HepG2 (cell line): ENCODE data around the gene PKD2L2.

ENCODE experiments used
- MXI1 ChIP-seq: IDR thresholded peaks from 3 replicates; pipeline ENCODE4 v1.6.1; 2012; ENCODE audit warnings: low read depth, low read length, inconsistent platforms, borderline replicate concordance
- RELA ChIP-seq: sonication (generic); formaldehyde crosslinking; IDR thresholded peaks from 2 replicates; pipeline ENCODE4 v1.4.0; 2020; ENCODE audit warnings: missing genetic modification reagents
- STAT5B ChIP-seq: sonication (generic); formaldehyde crosslinking; IDR thresholded peaks from 2 replicates; pipeline ENCODE4 v1.4.0; 2020; ENCODE audit warnings: missing genetic modification reagents
- ZNF33A ChIP-seq: sonication (generic); formaldehyde crosslinking; IDR thresholded peaks from 2 replicates; pipeline ENCODE4 v1.5.1; 2020; ENCODE audit warnings: missing genetic modification reagents, mild to moderate bottlenecking, moderate library complexity, borderline replicate concordance

GRCh38 chr5:137843676-137844299 lies 45.5 kb upstream of the PKD2L2 start:
- no peak for TF ChIP-seq STAT5B (CRISPR knock-in tag)
- no peak for TF ChIP-seq ZNF33A (CRISPR knock-in tag)
- no peak for TF ChIP-seq RELA (CRISPR knock-in tag)
- TF ChIP-seq MXI1: no peak
